Adrenal gland (tissue), 12 donors: ENCODE measurements around the gene WDTC1. TPM values are rescaled to one million over a fixed set of nuclear protein-coding genes. Genes with fewer than 3 reads are reported as not detected.
A peak's percentile ranks its signal among the peaks of the same experiment; 100 is the strongest.

ENCODE experiments used
- DNase-seq, 7 donors: peaks; one replicate each; pipeline ENCODE4 v3.0.0-alpha.2; 2019 to 2020
- H3K27ac ChIP-seq, 5 donors: fragments of 200-600 bp; sonication (generic) in 4 of 5; 1 replicate in 3 of 5; 2 replicates in 2 of 5; pipeline versions ENCODE4 v1.5.1 to v1.8.0; 2016 to 2020; ENCODE audit warnings: mild to moderate bottlenecking in 1 of 5
- H3K27me3 ChIP-seq: fragments of 200-600 bp; 2 replicates; pipeline ENCODE4 v1.8.0; 2021
- H3K36me3 ChIP-seq, 2 donors: fragments of 200-600 bp; replicated peaks in 1 of 2; 1 replicate in 1 of 2; 2 replicates in 1 of 2; pipeline versions ENCODE4 v1.5.1 to v1.8.0; 2018 to 2022
- H3K4me1 ChIP-seq, 2 donors: fragments of 200-600 bp; replicated peaks in 1 of 2; 1 replicate in 1 of 2; 2 replicates in 1 of 2; pipeline versions ENCODE4 v1.5.1 to v1.8.0; 2018 to 2021
- H3K4me3 ChIP-seq, 4 donors: fragments of 200-600 bp; sonication (generic) in 3 of 4; one replicate each; pipeline ENCODE4 v1.5.1; 2016 to 2018
- H3K9me3 ChIP-seq, 3 donors: fragments of 200-600 bp; sonication (generic) in 1 of 3; replicated peaks in 1 of 3; 1 replicate in 2 of 3; 2 replicates in 1 of 3; pipeline versions ENCODE4 v1.5.1 to v1.8.0; 2016 to 2021
- POLR2A ChIP-seq, 2 donors: fragments of 450-650 bp; IDR thresholded peaks; one replicate each; pipeline ENCODE4 v1.6.1; 2017; ENCODE audit warnings: antibody characterized with exemption in 2 of 2, mild to moderate bottlenecking in 2 of 2, moderate library complexity in 1 of 2
- whole genome bisulfite sequencing, 4 donors: extraction: QIAGEN DNeasy Blood & Tissue Kit in 2 of 4; methylation state at CpG; one replicate each; pipeline versions ENCODE4 v1.1.5 to v1.1.7; 2013 to 2017; 5-methylcytosine and 5-hydroxymethylcytosine counted together
- intact Hi-C, 2 donors: fragments of 100-400 bp; cut with DNase I; formaldehyde crosslinking; loops; one replicate each; pipeline versions ENCODE4 v1.14.1 to v1.15.0; 2022 to 2023
- polyA plus RNA-seq, 3 donors: library from polyadenylated mRNA; stranded (reverse); fragments of 200-250 nt in 2 of 3; fragments of 350-450 nt in 1 of 3; fragmentation: Illumina TruSeq in 1 of 3; extraction: RNeasy Lipid Tissue Mini Kit (QIAGEN cat#74804) in 1 of 3; gene quantifications; one replicate each; pipeline ENCODE4 v1.2.3, GENCODE V29; 2013 to 2014
- total RNA-seq, 9 donors: library from RNA; depleted of rRNA in 4 of 9; stranded (reverse); fragments of >200 nt in 4 of 9; fragments of 120-200 nt in 1 of 9; fragmentation: NEBNext Ultra II Directional in 1 of 9; extraction: Animal tissue kit (Norgen Biotek cat#: 25700) in 1 of 9; gene quantifications; one replicate each; pipeline versions ENCODE4 v1.1.0 to v1.2.4, GENCODE V29; 2013 to 2023
- TF ChIP-seq, protein P1 (sequence below), 6 experiments: fragments of 450-650 bp in 4 of 6; fragments of 200-600 bp in 2 of 6; sonication (generic) in 1 of 6; IDR thresholded peaks; 1 replicate in 5 of 6; 2 replicates in 1 of 6; pipeline versions ENCODE4 v1.5.1 to v1.8.0; 2016 to 2021; ENCODE audit warnings: antibody characterized with exemption in 6 of 6, mild to moderate bottlenecking in 2 of 6, moderate library complexity in 1 of 6
- donor health status: healthy with polysubstance abuse.
- donor health status: Bipolar disorder and iron deficiency.
- donor health status: DM: yes; HTN: yes; CAD: no.
- donor health status: DM: no; HTN: no; CAD: no.
- donor health status: DM: no; HTN: no; CAD: no.
- donor health status: DM: yes; HTN: yes; CAD: no.

WDTC1 gene
- total and polyA plus RNA-seq, 12 donors, result 14.7 to 66.6 (median 48.1) TPM

- H3K4me3 ChIP-seq, result no peak overlapping the region
- H3K36me3 ChIP-seq, result peaks cover 0 to 55% of the 10 kb centered on the region in 2 donors
- intact Hi-C loops, result loop anchor here (2.0 to 10.0 kb wide), 4 partner anchors 53 to 313 kb away; partner anchors contain the start of gene GPR3 (in 1 of the 2)
- H3K27me3 ChIP-seq, result no peaks in the 10 kb centered on the region
- no peak for TF ChIP-seq POLR2A (IDR thresholded peaks at IDR 0.05)
- TF ChIP-seq, protein P1, sequence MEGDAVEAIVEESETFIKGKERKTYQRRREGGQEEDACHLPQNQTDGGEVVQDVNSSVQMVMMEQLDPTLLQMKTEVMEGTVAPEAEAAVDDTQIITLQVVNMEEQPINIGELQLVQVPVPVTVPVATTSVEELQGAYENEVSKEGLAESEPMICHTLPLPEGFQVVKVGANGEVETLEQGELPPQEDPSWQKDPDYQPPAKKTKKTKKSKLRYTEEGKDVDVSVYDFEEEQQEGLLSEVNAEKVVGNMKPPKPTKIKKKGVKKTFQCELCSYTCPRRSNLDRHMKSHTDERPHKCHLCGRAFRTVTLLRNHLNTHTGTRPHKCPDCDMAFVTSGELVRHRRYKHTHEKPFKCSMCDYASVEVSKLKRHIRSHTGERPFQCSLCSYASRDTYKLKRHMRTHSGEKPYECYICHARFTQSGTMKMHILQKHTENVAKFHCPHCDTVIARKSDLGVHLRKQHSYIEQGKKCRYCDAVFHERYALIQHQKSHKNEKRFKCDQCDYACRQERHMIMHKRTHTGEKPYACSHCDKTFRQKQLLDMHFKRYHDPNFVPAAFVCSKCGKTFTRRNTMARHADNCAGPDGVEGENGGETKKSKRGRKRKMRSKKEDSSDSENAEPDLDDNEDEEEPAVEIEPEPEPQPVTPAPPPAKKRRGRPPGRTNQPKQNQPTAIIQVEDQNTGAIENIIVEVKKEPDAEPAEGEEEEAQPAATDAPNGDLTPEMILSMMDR (IDR thresholded peaks at IDR 0.05), result no peak
- no peaks in the 10 kb centered on the region for H3K9me3 ChIP-seq
- DNase-seq, result peak in 1 of 7 donors; percentile 57
- H3K27ac ChIP-seq, result peak overlapping the region in 1 of 5 donors; percentile 85
- peaks cover 0 to 29% of the 10 kb centered on the region in 2 donors for H3K4me1 ChIP-seq
- 81 to 86% (median 83%) methylated on average over 6 to 10 of the region's 10 CpGs for WGBS, 4 donors
These were observed 67.3 kb downstream of the WDTC1 start for GRCh38 chr1:27301582-27302199.

DNA sequence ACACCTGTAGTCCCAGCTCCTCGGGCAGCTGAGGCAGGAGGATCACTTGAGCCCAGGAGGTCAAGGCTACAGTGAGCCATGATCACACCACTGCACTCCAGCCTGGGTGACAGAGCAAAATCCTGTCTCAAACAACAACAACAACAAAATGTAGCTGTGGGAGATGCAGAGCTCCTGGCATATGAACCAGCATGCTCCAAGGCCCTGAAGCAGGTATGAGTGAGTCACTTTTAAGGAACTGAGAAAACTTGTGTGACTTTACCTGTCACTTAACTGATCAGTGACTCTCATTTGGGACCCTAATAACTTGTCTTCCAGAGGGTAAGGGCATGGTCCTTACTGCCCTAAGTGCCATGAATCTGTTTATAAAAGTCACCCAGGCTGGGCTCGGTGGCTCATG, 68.2 kb downstream of the WDTC1 start:
- no peak for TF ChIP-seq POLR2A (IDR thresholded peaks at IDR 0.05)
- TF ChIP-seq, protein P1 (IDR thresholded peaks at IDR 0.05), result no peak
- Histone ChIP-seq H3K36me3 (peaks cover 0 to 48% of the 10 kb centered on the region in 2 donors), H3K27me3 (no peaks in the 10 kb centered on the region), H3K4me3 (no peak overlapping the region), H3K27ac (no peak overlapping the region), H3K9me3 (no peaks in the 10 kb centered on the region), H3K4me1 (peaks cover 0 to 29% of the 10 kb centered on the region in 2 donors)
- no peak for DNase-seq
- intact Hi-C loops, result loop anchor here (5.0 to 10.0 kb wide), 3 partner anchors 52 to 312 kb away; partner anchors contain the start of gene GPR3 (in 1 of the 2)
- WGBS, 4 donors, result 72 to 89% (median 82%) methylated on average over 2 of the region's 2 CpGs

- no peak for DNase-seq
- H3K27me3 ChIP-seq, result no peaks in the 10 kb centered on the region
- intact Hi-C loops, result loop anchor here (5.0 to 10.0 kb wide), 3 partner anchors 51 to 311 kb away; partner anchors contain the start of gene GPR3 (in 1 of the 2)
These were observed 69.1 kb downstream of the WDTC1 start for GRCh38 chr1:27303509-27303908.

DNA sequence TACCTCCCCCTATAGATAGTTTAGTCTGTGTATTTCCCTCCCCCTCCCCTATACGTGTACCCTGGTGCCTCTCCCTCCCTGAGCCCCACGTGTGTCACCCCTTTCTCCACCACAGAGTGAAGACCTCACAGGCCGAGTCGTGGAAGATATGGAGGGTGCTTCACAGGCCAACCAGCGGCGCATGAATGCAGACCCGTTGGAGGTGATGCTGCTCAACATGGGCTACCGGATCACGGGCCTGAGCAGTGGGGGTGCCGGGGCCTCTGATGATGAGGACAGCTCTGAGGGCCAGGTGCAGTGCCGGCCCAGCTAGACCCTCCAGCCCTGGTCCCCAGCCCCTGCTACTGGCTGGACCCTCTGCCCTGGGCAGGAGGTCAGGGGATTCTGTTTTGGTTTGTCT, 71.6 kb downstream of the WDTC1 start:
- DNase-seq, result no peak
- H3K27me3 ChIP-seq, result no peaks in the 10 kb centered on the region
- intact Hi-C loops, result loop anchor here (10.0 kb wide), 2 partner anchors 49 to 309 kb away; no protein-coding TSS in a partner anchor
- H3K4me1 ChIP-seq, result peaks cover 0 to 2% of the 10 kb centered on the region in 2 donors
- H3K36me3 ChIP-seq, result peaks cover 0 to 32% of the 10 kb centered on the region in 2 donors
- no peaks in the 10 kb centered on the region for H3K9me3 ChIP-seq
- H3K4me3 ChIP-seq, result no peak overlapping the region
- TF ChIP-seq, protein P1 (IDR thresholded peaks at IDR 0.05), result no peak
- no peak for TF ChIP-seq POLR2A (IDR thresholded peaks at IDR 0.05)
- H3K27ac ChIP-seq, result no peak overlapping the region
- 86 to 92% (median 87%) methylated on average over 5 to 11 of the region's 11 CpGs for WGBS, 4 donors

More at GRCh38 chr1:27303509-27303908, 69.1 kb downstream of the WDTC1 start:
- TF ChIP-seq, protein P1 (IDR thresholded peaks at IDR 0.05), result no peak
- no peak for TF ChIP-seq POLR2A (IDR thresholded peaks at IDR 0.05)
- Histone ChIP-seq H3K4me3 (no peak overlapping the region), H3K36me3 (peaks cover 0 to 39% of the 10 kb centered on the region in 2 donors), H3K9me3 (no peaks in the 10 kb centered on the region), H3K27ac (no peak overlapping the region), H3K4me1 (peaks cover 0 to 28% of the 10 kb centered on the region in 2 donors)
- 90 to 93% (median 91%) methylated on average over 15 of the region's 15 CpGs for WGBS, 4 donors
